IPS-18c (cell line): ENCODE results near the gene PFKFB4.

Source experiments
- H3K4me3 ChIP-seq: 2 replicates; pipeline ENCODE4 v1.7.0; 2013; ENCODE audit warnings: low read depth, mild to moderate bottlenecking, low read length, moderate library complexity; ENCODE audit not compliant: insufficient read depth
- H3K9me3 ChIP-seq: one replicate; pipeline ENCODE4 v1.6.1; 2013; ENCODE audit warnings: mild to moderate bottlenecking, low read length, moderate library complexity; ENCODE audit not compliant: control insufficient read depth, insufficient read depth

The PFKFB4 gene

GRCh38 chr3:48565591-48566400, 9.2 kb upstream of the PFKFB4 start:
- no peaks in the 10 kb centered on the region for H3K9me3 ChIP-seq
- no peak overlapping the region for H3K4me3 ChIP-seq

GRCh38 chr3:48565186-48565585, 8.6 kb upstream of the PFKFB4 start:
- Histone ChIP-seq H3K9me3 (no peaks in the 10 kb centered on the region), H3K4me3 (no peak overlapping the region)

- no peak overlapping the region for H3K4me3 ChIP-seq
- H3K9me3 ChIP-seq, result no peaks in the 10 kb centered on the region
These were observed 8.1 kb upstream of the PFKFB4 start for GRCh38 chr3:48564667-48565066.

- no peak overlapping the region for H3K4me3 ChIP-seq
- H3K9me3 ChIP-seq, result no peaks in the 10 kb centered on the region
These were observed 7.4 kb upstream of the PFKFB4 start for GRCh38 chr3:48564022-48564421.

- Histone ChIP-seq H3K9me3 (no peaks in the 10 kb centered on the region), H3K4me3 (no peak within 1 kb of the TSS)
These were observed 6.8 kb upstream of the PFKFB4 start, which contains the start of gene UCN2 for GRCh38 chr3:48563382-48563918. UCN2 (minus strand) TSS chr3:48563781; CDS start chr3:48563124, 657 bp downstream.

GRCh38 chr3:48562367-48563095, 5.9 kb upstream of the PFKFB4 start:
- H3K4me3 ChIP-seq, result no peak overlapping the region
- H3K9me3 ChIP-seq, result no peaks in the 10 kb centered on the region

- Histone ChIP-seq H3K4me3 (peak overlapping the region; percentile 6; the same call in 1 of the 2 replicates), H3K9me3 (no peaks in the 10 kb centered on the region)
These were observed 4.6 kb upstream of the PFKFB4 start for GRCh38 chr3:48561045-48561736.

- Histone ChIP-seq H3K9me3 (no peaks in the 10 kb centered on the region), H3K4me3 (peak overlapping the region; percentile 6; the same call in 1 of the 2 replicates)
These were observed 4.0 kb upstream of the PFKFB4 start for GRCh38 chr3:48560648-48561018.

- Histone ChIP-seq H3K4me3 (no peak overlapping the region; the same call in 1 of the 2 replicates), H3K9me3 (no peaks in the 10 kb centered on the region)
These were observed 2.0 kb upstream of the PFKFB4 start for GRCh38 chr3:48558493-48559134.

GRCh38 chr3:48555949-48556795, 431 bp downstream of the PFKFB4 start:
- Histone ChIP-seq H3K9me3 (no peaks in the 10 kb centered on the region), H3K4me3 (peak overlapping the region; percentile 65)

- no peaks in the 10 kb centered on the region for H3K9me3 ChIP-seq
- no peak overlapping the region; the same call in 1 of the 2 replicates for H3K4me3 ChIP-seq
These were observed 1.2 kb downstream of the PFKFB4 start for GRCh38 chr3:48555231-48555948.

- no peak overlapping the region for H3K4me3 ChIP-seq
These were observed 2.4 kb downstream of the PFKFB4 start for GRCh38 chr3:48553886-48554845.

GRCh38 chr3:48553361-48553760, 3.2 kb downstream of the PFKFB4 start:
- Histone ChIP-seq H3K9me3 (no peaks in the 10 kb centered on the region), H3K4me3 (no peak overlapping the region)

More at GRCh38 chr3:48553886-48554845, 2.4 kb downstream of the PFKFB4 start:
- H3K9me3 ChIP-seq, result no peaks in the 10 kb centered on the region

- Histone ChIP-seq H3K9me3 (no peaks in the 10 kb centered on the region), H3K4me3 (no peak overlapping the region)
These were observed 4.3 kb downstream of the PFKFB4 start for GRCh38 chr3:48552111-48552951.
